ENCODE data around the gene GRB10.

Gene GRB10

DNA sequence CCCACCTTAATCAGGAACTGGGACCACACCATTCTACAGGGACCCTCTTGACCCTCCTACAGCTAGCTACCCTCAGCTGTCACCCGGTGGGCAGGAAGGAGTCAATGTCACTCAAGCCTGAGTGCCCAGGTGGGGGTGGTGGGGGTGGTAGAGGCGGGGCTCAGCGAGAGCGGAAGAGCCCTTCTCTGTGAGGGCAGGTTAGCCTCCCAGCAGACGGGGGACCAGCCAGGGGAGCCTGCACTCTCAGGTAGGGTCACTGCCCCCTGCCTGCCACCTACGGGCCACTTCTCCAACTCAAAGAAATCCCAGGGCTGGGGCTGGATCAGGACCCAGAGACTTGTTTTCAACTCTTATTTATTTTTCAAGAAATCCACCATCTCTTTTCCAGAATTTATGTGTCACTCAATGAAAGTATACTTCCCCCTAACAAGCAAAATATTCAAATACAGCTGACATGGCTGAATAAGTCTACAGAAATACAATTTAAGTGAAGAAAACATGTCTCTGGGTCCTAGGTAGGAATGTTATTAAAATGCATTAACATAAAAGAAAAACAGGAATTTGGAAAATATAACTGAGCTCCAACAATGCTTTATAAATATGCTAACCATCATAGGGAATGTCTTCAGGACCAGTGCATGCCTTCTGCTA, 154.1 kb downstream of the GRB10 start:
- no peak for DNase-seq

DNA sequence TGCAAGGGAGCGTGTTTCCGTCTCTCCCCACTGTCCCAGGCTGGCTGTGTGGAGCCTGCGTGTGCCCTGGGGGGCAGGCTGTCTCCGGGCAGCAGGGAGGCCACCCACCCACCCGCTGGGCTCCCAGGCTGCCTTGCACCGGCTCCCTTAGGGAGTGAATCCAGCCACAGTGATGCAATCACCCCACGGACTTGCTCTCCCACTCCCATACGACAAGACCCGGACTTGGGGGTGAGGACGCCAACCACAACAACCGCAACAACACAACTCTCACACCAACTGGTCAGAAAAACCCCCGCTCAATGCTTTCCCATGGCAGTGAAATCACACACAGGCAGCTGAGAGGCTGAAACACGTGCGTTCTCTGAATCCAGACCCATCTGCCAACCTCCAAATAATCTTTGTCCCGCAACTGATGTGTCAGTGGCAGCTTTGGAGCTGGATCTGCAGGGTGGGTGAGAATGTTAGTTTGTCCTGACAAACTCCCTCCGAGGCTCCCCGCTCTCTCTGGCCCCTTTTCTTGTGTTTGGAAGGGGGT, 154.8 kb downstream of the GRB10 start:
- no peak for DNase-seq

GRCh38 chr7:50626286-50626685, 156.4 kb downstream of the GRB10 start:
- no peak for DNase-seq

DNA sequence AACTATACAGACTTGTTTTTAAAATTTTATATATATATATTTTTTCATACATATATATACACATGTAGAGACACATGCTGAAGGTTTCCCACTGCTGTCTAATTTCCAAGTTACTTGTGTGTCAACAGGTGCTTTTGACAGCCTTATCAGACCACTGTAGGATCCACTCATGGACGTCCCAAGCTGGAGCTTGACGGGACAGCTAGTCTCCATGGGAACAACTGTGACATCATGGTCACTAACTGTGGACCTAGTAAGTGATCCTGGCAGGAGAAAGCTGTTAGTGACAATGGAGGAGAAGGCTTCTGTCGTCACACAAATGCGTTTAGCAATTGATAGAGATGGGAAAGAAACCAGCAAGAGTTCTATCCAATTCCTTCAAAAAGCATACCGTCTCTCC, 157.3 kb downstream of the GRB10 start:
- DNase-seq = no peak

DNA sequence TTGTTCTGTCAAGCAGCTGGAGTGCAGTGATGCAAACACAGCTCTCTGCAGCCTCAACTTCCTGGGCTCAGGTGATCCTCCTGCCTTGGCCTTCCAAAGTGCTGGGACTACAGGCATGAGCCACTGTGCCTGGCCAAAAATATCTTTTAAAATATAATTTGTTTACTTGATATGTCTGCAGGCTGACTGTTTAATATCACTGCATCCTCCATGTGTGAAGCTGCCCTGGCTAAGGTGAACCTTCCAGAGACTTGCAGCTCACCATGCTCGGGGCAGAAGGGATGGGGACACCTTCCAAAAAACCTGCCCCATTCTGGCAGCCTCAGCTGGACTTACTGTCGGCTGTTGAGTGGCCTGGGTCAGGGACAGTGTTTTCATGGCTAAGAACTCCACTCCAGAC, 159.9 kb downstream of the GRB10 start:
- DNase-seq = no peak

- no peak for DNase-seq
Measured at GRCh38 chr7:50621973-50622490, 160.7 kb downstream of the GRB10 start.

DNA sequence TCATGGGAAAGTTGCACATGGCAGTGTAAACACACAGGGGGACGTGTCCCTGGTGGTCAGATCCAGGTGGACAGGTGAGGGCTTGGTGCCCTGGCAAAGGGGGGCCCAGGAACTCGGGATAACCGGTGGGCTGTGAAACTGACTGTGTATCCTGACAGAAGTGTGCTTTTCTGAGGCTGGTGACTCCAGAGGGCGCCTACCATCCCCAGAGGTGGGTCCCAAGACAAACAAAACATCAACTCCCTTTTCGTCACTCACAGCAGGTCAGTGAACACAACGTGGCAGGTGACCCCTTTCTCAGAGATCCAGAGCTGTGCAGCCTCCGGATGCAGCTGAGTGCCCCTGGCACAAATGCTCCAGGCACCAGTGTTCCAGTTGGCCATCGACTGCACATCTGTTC, 161.5 kb downstream of the GRB10 start:
- no peak for DNase-seq

DNA sequence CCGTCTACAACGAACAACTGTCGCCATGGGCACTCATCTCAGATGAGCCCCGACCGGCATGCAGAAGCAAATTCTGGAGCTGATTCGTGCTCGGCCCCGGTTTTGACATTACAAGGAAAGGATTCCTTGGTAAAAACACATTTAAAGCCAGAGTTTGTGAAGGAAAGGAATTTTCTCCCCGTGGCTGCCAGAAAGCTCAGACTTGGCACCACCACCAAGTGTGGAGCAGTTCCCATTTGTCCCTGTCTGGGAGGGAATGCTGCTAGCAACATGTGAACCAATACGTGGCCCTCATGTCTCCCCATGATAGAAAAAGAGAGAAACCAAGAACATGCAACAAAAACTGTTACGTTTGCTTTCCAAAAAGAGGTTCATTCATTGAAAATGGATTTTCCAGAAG, 162.3 kb downstream of the GRB10 start:
- DNase-seq = no peak

- DNase-seq = no peak
Measured at GRCh38 chr7:50619684-50620083, 163.0 kb downstream of the GRB10 start.

DNA sequence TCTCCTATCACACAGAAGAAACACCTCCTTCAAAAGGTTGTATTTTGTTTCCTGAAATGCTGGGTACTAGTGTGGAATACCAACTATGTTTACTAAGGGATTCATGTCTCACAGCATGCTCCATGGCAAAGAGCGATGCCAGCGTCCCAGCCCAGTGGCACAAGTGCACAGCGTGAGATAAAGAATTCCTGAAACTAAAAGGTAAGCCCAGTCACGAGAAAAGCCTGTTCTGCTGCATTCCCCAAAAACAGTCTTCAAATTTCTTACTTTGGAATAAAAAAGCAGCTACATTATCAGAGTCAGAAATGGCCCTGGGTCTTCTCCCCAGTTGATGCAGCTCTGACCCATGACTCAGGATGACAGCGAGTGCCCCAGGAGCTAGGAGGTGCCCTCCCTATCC, 164.4 kb downstream of the GRB10 start:
- no peak for DNase-seq

DNA sequence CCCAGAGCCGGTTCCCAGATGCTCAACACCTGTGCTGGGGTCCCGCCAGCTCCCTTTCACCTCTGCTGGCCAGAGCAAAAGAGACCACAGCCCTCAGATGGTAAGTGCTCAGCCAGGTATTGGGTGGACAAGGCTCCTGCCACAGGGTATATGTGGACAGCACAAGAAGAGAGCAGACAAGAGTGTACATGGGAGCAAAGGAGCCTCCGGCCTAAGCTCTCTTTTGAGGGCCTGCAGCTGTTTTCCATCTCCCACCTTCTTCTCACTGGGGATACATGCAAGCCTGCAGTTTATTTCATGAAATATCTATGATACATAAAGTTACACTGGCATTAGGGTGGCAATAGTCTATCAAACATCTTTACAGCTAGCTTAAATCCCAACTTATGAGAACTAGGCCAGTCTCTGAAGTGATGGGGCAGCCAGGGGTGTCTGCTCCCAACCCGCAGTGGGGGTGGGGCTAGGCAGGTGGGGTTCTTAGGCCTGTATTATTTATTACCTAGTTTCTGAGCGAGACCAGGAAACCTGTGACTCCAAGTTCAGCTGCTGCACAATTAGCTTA, 167.1 kb downstream of the GRB10 start:
- no peak for DNase-seq

DNA sequence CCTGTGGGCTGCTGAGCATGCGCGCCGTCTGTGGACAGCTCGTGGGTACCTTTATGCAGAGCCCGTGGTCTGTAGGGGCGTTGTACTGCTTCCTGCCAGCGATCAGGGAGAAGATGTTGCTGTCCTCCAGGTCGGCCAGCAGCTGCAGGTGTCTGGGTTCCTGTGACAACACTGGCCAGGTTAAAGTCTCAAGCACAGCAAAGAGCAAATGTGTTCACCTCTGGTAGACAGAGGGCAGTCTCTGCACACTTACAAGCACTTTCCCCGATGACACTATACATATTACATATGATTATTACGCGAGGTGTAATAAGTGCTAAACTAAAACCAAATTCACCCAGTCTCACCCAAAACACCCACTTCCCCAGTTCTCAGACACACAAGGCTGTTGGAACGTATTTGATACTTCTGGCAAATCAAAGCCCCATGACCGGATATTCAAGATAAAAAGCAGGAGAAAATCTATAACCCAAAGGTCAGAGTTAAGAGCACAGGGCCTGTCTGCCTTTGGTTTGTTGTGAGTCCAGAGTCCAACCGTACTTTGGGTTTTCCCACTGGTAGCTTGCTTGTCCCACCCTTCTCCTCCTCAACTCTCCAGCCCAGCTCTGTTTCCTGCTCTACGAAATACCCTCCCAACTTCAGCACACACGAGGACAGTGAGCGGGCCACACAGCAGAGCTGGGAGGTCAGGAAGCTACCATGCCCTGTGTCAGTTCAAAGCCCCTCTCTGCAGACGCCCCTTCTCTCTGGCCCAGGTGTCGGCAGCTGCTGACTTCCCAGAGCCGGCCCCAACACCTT, 167.8 kb downstream of the GRB10 start:
- DNase-seq = no peak

DNA sequence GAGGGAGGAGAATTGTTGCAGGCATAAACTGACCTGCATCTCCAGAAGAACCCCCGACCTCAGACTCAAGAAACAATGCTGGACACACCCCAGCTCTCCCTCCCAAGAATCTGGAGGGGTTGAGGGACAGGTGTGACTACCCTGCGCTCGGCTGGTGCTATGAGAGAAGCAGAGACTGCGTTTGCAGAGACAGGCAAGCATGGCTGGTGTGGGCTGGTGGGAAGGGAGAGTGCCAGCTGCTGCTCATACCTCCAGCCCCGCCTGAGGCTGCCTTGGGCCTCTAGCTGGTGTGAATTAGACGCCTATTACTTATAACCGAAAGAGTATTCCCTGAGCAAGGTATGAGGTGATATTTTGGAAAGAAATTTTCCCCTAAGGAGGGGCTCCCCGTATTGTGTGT, 169.2 kb downstream of the GRB10 start:
- no peak for DNase-seq

DNA sequence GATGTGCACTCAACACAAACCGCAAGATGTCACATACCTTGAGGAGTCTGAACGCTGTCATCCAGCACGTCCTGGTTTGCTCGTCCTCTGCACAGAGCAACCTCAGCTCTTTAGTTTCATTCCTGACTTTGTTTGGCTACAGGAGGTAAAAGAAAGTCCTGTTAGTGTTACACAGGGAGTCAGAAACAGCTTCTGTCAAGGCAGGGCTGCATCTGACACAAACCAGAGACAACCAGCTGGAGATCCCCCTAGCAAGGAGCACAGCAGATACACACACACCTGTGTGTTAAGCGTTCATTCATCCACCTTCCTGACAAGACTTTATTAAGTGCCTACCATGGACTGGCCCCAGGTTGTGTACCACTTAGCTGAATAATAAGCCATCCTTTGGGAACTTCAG, 170.0 kb downstream of the GRB10 start:
- DNase-seq = no peak

DNA sequence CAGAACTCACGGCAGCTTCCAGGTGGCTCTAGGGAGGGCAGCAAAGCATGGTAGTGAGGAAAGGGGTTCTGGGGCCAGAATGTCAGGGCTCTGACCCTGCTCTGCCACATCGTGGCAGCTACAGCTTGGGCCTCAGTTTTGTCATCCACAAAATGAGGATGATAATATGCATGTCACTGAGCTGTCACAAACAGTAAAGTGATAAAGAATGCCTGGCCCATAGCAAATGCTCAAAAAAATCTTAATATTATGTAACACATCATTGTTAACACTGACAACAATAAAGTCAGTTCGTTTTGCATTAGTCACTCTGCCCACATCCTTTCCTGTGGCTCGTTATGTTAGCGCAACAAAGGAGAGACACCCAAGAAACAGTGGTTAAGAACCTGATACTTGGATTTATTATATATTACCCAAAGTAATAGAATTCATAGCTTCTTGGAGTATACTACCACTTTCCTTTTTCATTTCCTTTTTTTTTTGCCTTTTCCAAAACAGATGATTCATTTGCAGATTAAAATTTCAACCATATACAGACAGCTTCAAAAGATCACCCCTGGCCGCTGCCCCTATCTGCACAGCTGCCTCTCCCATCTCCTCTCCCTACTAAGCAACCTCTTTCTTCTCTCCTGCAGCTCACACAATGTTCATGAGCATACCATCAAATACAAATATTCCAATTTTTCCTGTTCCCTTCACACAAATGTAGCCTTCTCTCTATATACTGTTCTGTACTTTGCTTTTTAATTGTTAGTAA, 172.0 kb downstream of the GRB10 start:
- DNase-seq = no peak

- no peak for DNase-seq
Measured at GRCh38 chr7:50608196-50608906, 174.3 kb downstream of the GRB10 start.

- DNase-seq = no peak
Measured at GRCh38 chr7:50607524-50608125, 175.1 kb downstream of the GRB10 start.

GRCh38 chr7:50605059-50605458, 177.6 kb downstream of the GRB10 start:
- DNase-seq = no peak

GRCh38 chr7:50603287-50603686, 179.4 kb downstream of the GRB10 start:
- DNase-seq = no peak

DNA sequence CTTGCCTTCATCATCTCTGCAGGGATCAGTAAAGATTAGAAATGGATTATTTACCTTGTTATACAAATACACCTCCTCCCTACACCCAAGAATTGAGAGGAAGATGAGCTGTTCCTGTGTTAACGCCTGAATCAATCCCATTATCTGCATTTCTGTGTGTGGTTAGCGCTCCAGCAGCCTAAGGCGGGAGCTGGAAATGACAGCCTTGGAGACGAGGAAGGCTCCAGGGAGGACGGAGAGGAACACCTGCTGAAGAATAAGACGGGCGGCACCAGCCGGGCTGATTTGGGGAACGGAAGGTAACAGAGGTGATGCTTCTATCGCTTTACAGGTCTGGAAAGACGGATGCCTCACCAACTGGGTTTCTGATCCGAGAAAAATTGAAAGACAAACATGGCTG, 183.3 kb downstream of the GRB10 start:
- no peak for DNase-seq

DNA sequence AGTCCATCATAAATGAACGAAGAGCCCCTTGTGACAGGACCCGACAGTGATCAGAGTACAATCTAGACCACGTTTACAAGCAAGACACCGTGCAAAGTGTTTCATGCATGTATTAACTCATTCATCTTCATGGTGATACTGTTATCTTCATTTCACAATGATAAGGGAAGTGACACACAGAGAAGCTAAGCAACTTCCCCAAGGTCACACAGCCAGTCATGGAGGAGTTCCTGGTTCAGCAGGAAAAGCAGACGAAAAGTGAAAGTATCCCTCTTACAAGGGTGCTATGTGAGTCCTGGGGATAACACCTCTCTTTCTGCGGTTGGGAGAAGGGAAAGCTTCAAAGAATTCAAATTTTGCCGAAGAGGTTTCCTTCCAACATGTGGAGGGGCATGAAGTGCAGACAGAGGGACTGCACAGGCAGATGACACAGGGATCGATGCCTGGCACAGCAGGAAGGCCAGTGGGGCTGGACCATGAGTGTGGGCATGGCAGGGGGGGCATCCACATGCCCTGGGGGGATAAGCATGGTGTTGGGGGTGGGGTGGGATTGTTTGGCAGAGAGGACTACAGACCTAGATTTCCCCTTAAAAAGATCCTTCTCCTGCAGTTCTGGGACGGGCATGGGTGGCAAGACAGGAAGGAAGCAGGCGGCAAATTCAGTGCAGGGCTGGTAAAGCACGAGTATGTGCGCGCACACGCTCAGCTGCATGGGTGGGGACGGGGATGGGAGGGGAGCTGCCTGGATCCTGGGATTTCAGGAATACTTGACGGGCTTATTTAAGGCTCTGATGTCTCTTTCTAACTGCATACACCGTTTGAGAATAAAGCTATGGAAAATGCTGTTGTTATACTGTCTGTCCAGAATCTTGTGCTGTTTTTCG, 184.0 kb downstream of the GRB10 start:
- DNase-seq = no peak

Data from T1000 (cell line).